GM12878 (cell line): ENCODE data around the gene KCNQ1OT1.

Experiments used
- GABPA ChIP-seq: IDR thresholded peaks from 2 replicates; pipeline ENCODE4 v1.6.1; 2014; ENCODE audit warnings: antibody characterized with exemption, low read depth, mild to moderate bottlenecking, inconsistent platforms
- HDAC2 ChIP-seq: fragments of 200-600 bp; sonication (generic); IDR thresholded peaks from 2 replicates; pipeline ENCODE4 v1.6.1; 2017
- NFIC ChIP-seq: IDR thresholded peaks from 2 replicates; pipeline ENCODE4 v1.6.1; 2012; ENCODE audit warnings: low read depth, mild to moderate bottlenecking, inconsistent platforms, low read length, moderate library complexity
- YY1 ChIP-seq: IDR thresholded peaks from 2 replicates; pipeline ENCODE4 v1.6.1; 2011; ENCODE audit warnings: low read depth, mild to moderate bottlenecking, low read length
- ZBTB4 ChIP-seq: fragments of 450-650 bp; formaldehyde crosslinking; IDR thresholded peaks from 2 replicates; pipeline ENCODE4 v1.4.0; 2022; ENCODE audit warnings: mild to moderate bottlenecking, moderate library complexity
- TF ChIP-seq, protein P1 (sequence below), 3 experiments: IDR thresholded peaks in 2 of 3; conservative IDR thresholded peaks in 1 of 3; 2 replicates each; pipeline ENCODE4 v1.5.1; 2011; ENCODE audit warnings: low read depth in 3 of 3, low read length in 3 of 3, mild to moderate bottlenecking in 3 of 3, control low read depth in 2 of 3, moderate library complexity in 2 of 3, inconsistent platforms in 1 of 3, mixed read lengths in 1 of 3; ENCODE audit not compliant: control insufficient read depth in 2 of 3, insufficient read depth in 1 of 3; ENCODE audit errors: extremely low read depth in 1 of 3

DNA sequence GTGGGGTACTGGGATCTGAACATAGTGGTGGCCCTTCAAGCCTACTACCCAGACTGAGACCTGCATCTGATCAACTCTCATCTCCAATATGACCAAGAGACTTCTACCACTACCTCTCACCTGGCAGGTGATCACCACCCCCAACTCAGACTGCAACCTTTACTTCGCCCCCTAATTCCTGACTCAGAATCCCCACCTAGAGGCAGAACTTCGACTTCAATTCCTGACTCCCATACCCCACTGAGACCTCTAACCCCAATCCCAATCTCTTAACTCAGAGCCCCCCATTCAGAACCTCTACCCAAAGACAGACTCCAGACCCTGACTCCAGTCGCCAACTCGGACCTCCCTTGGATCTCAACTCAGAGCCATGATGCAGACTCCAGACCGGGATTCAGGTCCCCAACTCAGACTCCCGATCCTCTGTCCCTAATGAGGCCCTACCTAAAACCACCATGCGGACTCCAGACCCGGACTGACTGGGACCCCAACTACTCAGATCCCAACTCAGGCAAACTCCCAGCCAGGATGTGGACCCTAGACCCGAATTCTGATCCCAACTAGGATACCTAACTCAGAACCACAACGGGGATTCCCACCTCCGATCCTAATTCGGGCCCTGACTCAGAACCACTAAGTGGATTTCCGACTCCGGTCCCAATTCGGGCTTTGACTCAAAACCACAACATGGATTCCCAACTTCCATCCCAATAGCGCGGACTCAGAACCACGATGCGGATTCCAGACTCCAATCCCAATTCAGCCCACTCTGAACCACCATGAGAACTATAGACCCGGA lies 1.2 kb downstream of the KCNQ1OT1 start:
- TF ChIP-seq YY1 (no peak), NFIC (no peak), HDAC2 (no peak), GABPA (no peak), ZBTB4 (CRISPR knock-in tag) (no peak)
- TF ChIP-seq, protein P1, sequence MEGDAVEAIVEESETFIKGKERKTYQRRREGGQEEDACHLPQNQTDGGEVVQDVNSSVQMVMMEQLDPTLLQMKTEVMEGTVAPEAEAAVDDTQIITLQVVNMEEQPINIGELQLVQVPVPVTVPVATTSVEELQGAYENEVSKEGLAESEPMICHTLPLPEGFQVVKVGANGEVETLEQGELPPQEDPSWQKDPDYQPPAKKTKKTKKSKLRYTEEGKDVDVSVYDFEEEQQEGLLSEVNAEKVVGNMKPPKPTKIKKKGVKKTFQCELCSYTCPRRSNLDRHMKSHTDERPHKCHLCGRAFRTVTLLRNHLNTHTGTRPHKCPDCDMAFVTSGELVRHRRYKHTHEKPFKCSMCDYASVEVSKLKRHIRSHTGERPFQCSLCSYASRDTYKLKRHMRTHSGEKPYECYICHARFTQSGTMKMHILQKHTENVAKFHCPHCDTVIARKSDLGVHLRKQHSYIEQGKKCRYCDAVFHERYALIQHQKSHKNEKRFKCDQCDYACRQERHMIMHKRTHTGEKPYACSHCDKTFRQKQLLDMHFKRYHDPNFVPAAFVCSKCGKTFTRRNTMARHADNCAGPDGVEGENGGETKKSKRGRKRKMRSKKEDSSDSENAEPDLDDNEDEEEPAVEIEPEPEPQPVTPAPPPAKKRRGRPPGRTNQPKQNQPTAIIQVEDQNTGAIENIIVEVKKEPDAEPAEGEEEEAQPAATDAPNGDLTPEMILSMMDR (IDR thresholded peaks at IDR 0.05 in 2 of 3, conservative IDR thresholded peaks at IDR 0.05 in 1 of 3; ENCODE audit: control insufficient read depth in 2 of 3, extremely low read depth in 1 of 3, insufficient read depth in 1 of 3, low read depth in 3 of 3, low read length in 3 of 3): peak in 1 of 3 experiments; percentile 16; a peak in 1 of 6 replicates
